Lung (tissue), 12 donors: ENCODE measurements around the gene TWNK. TPM values are rescaled to one million over a fixed set of nuclear protein-coding genes. Genes with fewer than 3 reads are reported as not detected.

ENCODE experiments used
- ATAC-seq: fragments of 200-7000 bp; cut with Tn5 transposase; one replicate; pipeline ENCODE4 v1.9.1; 2020; ENCODE audit warnings: moderate number of reproducible peaks; ENCODE audit not compliant: insufficient read depth, low FRiP score
- DNase-seq, 3 donors: peaks; one replicate each; pipeline ENCODE4 v3.0.0-alpha.2; 2013 to 2017
- H3K27ac ChIP-seq, 2 donors: one replicate each; pipeline ENCODE4 v1.5.1; 2013; ENCODE audit warnings: mild to moderate bottlenecking in 2 of 2, moderate library complexity in 2 of 2, control low read depth in 1 of 2, inconsistent platforms in 1 of 2, low read depth in 1 of 2, low read length in 1 of 2
- H3K27me3 ChIP-seq, 3 donors: one replicate each; pipeline ENCODE4 v1.5.1; 2013; ENCODE audit warnings: low read length in 2 of 3; ENCODE audit not compliant: control insufficient read depth in 3 of 3, insufficient read depth in 3 of 3
- H3K36me3 ChIP-seq, 4 donors: one replicate each; pipeline ENCODE4 v1.5.1; 2013; ENCODE audit warnings: low read length in 4 of 4, mild to moderate bottlenecking in 1 of 4, moderate library complexity in 1 of 4; ENCODE audit not compliant: control insufficient read depth in 4 of 4, insufficient read depth in 4 of 4
- H3K4me1 ChIP-seq, 5 donors: one replicate each; pipeline ENCODE4 v1.5.1; 2013; ENCODE audit warnings: low read length in 5 of 5, mild to moderate bottlenecking in 2 of 5, moderate library complexity in 1 of 5; ENCODE audit not compliant: control insufficient read depth in 5 of 5, insufficient read depth in 5 of 5
- H3K4me3 ChIP-seq: one replicate; pipeline ENCODE4 v1.5.1; 2013; ENCODE audit warnings: mild to moderate bottlenecking, control low read depth, moderate library complexity
- H3K9ac ChIP-seq, 2 donors: one replicate each; pipeline ENCODE4 v1.5.1; 2013; ENCODE audit warnings: low read length in 2 of 2, control low read depth in 1 of 2; ENCODE audit not compliant: insufficient read depth in 1 of 2
- H3K9me3 ChIP-seq, 4 donors: one replicate each; pipeline ENCODE4 v1.5.1; 2013; ENCODE audit warnings: low read length in 3 of 4, mild to moderate bottlenecking in 1 of 4, moderate library complexity in 1 of 4; ENCODE audit not compliant: control insufficient read depth in 4 of 4, insufficient read depth in 3 of 4
- CTCF ChIP-seq: IDR thresholded peaks from 2 replicates; pipeline ENCODE4 v1.5.1; 2012; ENCODE audit warnings: mild to moderate bottlenecking; ENCODE audit errors: control extremely low read depth, extremely low read depth
- WGBS, 2 donors: extraction: QIAGEN DNeasy Blood & Tissue Kit; methylation state at CpG; one replicate each; pipeline ENCODE4 v1.1.7; 2013; 5-methylcytosine and 5-hydroxymethylcytosine counted together
- polyA plus RNA-seq, 2 donors: library from polyadenylated mRNA; stranded (reverse); fragments of 200-250 nt; gene quantifications; one replicate each; pipeline ENCODE4 v1.2.1, GENCODE V29; 2013
- total RNA-seq, 2 donors: library from RNA; depleted of rRNA in 1 of 2; stranded (reverse); fragments of >200 nt in 1 of 2; gene quantifications; one replicate each; pipeline ENCODE4 v1.2.1, GENCODE V29; 2014 to 2021
- donor health status: control.
- donor health status: control.
- donor health status: Bipolar disorder and iron deficiency.
- donor health status: healthy.
- donor health status: DM: yes; HTN: yes; CAD: no.

Gene TWNK
- total and polyA plus RNA-seq, 4 donors: 3.9 to 8.3 (median 5.6) TPM

DNA sequence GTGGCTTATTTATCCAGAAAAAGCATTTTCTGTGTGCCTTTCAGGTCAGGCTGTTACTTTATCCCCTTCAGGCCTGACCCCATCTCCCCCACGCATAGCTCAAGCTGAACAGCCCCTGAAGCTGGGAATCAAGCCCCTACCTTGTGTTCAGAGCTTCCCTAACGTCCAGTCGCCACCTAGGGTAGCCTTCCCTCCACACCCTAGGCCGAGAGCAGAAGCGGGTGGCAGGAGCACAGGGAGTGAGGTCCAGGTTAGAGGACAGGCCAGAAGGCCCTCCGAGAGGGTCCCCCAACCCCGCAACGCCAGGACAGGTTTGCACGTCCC, 18.5 kb upstream of the TWNK start:
- peaks cover 0 to 16% (median 7%) of the 10 kb centered on the region in 5 donors for H3K4me1 ChIP-seq

DNA sequence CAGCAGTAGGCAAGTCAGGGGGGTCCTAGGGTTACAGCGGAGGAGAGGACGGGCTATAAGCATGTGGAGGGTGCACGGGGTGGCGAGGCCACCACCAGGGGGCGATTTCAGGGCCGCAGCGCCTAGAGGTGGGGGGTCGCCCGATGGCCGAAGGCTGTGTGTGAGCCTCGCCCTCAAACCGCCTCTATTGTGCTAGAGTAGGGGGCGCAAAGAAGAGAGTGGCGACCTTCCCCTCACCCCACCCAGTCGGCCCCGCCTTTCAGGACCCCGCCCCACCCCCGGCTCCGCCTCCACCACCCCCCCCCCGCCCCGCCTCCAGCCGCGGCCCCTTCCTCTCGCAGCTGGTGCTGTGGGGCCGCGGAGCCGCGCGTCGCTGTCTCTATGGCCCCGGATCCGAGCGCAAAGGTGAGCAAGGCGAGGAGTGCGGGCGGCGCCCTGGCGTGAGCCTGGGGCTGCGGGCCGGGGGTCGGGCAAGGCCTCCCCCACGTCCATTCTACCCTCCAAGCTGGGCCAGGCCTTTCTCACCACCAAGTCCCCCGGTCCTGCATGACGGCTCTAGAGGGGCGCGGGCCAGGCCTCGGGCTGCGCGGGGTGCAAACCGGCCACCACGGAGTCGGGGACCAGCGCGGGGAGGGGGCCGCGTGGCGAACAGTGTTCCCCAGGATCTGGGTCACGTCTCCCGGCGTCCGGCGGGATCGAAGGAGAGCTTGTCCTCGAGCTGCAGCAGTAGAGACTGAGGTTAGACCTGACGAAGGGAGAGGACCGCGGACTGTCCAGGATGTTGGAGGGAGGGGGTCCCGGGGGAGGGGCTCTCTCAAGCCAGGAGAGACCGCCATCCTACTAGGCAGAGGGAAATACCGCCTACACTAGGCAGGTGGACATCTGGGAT, 17.9 kb upstream of the TWNK start, which contains the start of gene SEMA4G:
TSS of gene SEMA4G (plus strand) at position 318 of the 889 bp plus-strand sequence. CDS start 3,409 bp downstream, outside the sequence.
- Histone ChIP-seq H3K36me3 (peaks cover under 1 to 18% (median 7%) of the 10 kb centered on the region in 4 donors), H3K9ac (no peak within 1 kb of the TSS), H3K27ac (no peak within 1 kb of the TSS), H3K4me3 (peak within 1 kb of the TSS; percentile 25), H3K27me3 (no peaks in the 10 kb centered on the region), H3K4me1 (peaks cover 0 to 16% (median 7%) of the 10 kb centered on the region in 5 donors), H3K9me3 (no peaks in the 10 kb centered on the region)
- TF ChIP-seq CTCF: no peak
- peak; percentile 38 for ATAC-seq
- WGBS, 2 donors: 2 to 4% methylated on average over 43 to 70 of the region's 70 CpGs
- DNase-seq: peak; percentile 42 to 62 (median 51)

More for the DNA sequence above, 18.5 kb upstream of the TWNK start:
- 31% methylated on average over 9 of the region's 9 CpGs for WGBS, 2 donors
- H3K9ac ChIP-seq: no peak overlapping the region
- no peak for DNase-seq
- no peaks in the 10 kb centered on the region for H3K9me3 ChIP-seq
- peak overlapping the region; percentile 9 for H3K4me3 ChIP-seq
- H3K36me3 ChIP-seq: peaks cover 6 to 21% (median 11%) of the 10 kb centered on the region in 4 donors
- no peaks in the 10 kb centered on the region for H3K27me3 ChIP-seq
- ATAC-seq: no peak
- no peak for TF ChIP-seq CTCF
- no peak overlapping the region for H3K27ac ChIP-seq

GRCh38 chr10:100970076-100970913, 17.0 kb upstream of the TWNK start:
- Histone ChIP-seq H3K36me3 (peaks cover 0 to 17% (median 6%) of the 10 kb centered on the region in 4 donors), H3K4me3 (peak overlapping the region; percentile 25), H3K4me1 (peaks cover 0 to 16% (median 7%) of the 10 kb centered on the region in 5 donors), H3K9me3 (no peaks in the 10 kb centered on the region), H3K27me3 (no peaks in the 10 kb centered on the region), H3K27ac (no peak overlapping the region), H3K9ac (no peak overlapping the region)
- 41 to 42% methylated on average over 13 of the region's 13 CpGs for WGBS, 2 donors
- DNase-seq (peak in 1 of 3 donors; percentile 16), ATAC-seq (no peak)
- TF ChIP-seq CTCF: no peak
